BLaER1 (cell line): ENCODE measurements around the gene OR1A1.
"Not testable (repeated sequence)": the region's sequence is repeated elsewhere in the genome, so short reads cannot be mapped to it uniquely, and the experiment has no call there.

Experiments used
- H3K27ac ChIP-seq: shearing (Covaris generic); formaldehyde crosslinking; 2 replicates; pipeline ENCODE4 v1.8.1; 2022
- H3K27me3 ChIP-seq: shearing (Covaris generic); formaldehyde crosslinking; 2 replicates; pipeline ENCODE4 v1.8.1; 2022
- H3K36me3 ChIP-seq: shearing (Covaris generic); formaldehyde crosslinking; 2 replicates; pipeline ENCODE4 v1.8.1; 2022
- H3K4me1 ChIP-seq: shearing (Covaris generic); formaldehyde crosslinking; 2 replicates; pipeline ENCODE4 v1.8.1; 2022
- H3K4me2 ChIP-seq: shearing (Covaris generic); formaldehyde crosslinking; 2 replicates; pipeline ENCODE4 v1.8.1; 2022
- H3K4me3 ChIP-seq: shearing (Covaris generic); formaldehyde crosslinking; 2 replicates; pipeline ENCODE4 v1.8.1; 2022
- H3K9ac ChIP-seq: shearing (Covaris generic); formaldehyde crosslinking; 2 replicates; pipeline ENCODE4 v1.8.1; 2022
- H3K9me3 ChIP-seq: shearing (Covaris generic); formaldehyde crosslinking; 2 replicates; pipeline ENCODE4 v1.8.1; 2022
- H4K20me1 ChIP-seq: shearing (Covaris generic); formaldehyde crosslinking; 2 replicates; pipeline ENCODE4 v1.8.1; 2022
- Cebpa-rat ChIP-seq: shearing (Covaris generic); IDR thresholded peaks from 2 replicates; pipeline ENCODE4 v1.8.1; 2022

The OR1A1 gene, protein sequence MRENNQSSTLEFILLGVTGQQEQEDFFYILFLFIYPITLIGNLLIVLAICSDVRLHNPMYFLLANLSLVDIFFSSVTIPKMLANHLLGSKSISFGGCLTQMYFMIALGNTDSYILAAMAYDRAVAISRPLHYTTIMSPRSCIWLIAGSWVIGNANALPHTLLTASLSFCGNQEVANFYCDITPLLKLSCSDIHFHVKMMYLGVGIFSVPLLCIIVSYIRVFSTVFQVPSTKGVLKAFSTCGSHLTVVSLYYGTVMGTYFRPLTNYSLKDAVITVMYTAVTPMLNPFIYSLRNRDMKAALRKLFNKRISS

DNA sequence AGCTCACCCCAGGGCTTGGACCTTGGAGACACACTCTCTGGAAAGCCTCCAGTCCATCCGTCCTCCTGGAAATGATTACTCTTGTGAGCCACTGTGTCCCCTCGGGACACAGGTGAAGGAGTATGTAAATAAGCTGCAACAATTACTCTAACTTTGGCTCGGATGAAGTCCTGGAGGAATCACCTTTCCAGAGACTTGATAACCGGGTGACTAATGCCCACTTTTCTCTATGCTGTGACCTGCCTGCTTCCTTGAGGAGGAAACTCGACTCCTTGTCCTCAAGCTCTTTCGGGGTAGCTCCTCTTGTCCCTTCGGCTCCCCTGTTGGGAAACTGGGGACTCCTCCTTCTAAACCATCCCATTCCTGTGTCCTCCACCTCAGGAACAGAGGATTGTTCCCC, at the start of gene OR1A1:
Gene OR1A1, plus strand, starts transcription at position 301 of the 400 bp plus-strand sequence. CDS start 7,954 bp downstream, outside the sequence.
- Histone ChIP-seq H3K4me2 (no peak within 1 kb of the TSS), H3K36me3 (no peaks in the 10 kb centered on the region), H4K20me1 (no peaks in the 10 kb centered on the region), H3K4me1 (no peaks in the 10 kb centered on the region), H3K27ac (no peak within 1 kb of the TSS), H3K9ac (no peak within 1 kb of the TSS), H3K4me3 (no peak within 1 kb of the TSS), H3K27me3 (no peaks in the 10 kb centered on the region), H3K9me3 (peaks cover 4% of the 10 kb centered on the region)
- TF ChIP-seq Cebpa-rat: no peak

DNA sequence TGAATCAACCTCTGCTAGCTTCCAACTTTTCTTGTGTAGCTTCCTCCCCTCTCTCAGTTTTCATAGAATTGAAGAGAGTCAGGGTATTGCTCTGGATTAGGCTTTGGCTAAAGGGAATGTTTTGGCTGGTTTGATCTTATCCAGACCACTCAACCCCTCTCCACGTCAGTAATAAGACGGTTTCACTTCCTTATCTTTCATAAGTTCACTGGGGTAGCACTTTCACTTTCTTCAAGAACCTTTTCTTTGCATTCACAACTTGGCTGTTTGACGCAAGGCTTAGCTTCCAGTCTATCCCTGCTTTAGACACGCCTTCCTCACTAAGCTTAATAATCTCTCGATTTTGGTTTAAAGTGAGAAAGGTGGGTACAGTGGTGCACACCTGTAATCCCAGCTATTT, 39.9 kb upstream of the OR1A1 start:
- peak overlapping the region; percentile 41 for H3K4me2 ChIP-seq

DNA sequence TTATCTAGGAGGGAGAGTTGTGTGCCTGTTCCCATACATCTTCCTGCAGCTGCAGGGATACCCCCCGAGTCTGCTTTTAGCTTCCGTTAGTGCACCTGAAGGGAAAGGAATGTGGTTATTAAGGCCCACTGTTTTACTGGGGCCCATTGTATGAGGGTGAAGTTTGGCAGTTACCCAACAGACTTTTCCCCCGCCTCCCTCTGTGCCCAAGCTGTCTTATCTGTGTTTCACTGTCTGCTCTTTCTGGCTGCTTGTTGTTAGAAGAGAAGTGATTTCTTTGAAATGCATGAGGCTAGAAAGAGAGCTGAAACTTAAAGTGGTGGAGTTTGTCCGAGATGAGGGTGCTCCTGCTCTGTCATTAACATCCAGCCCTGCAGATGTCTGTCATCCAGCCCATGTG, 17.5 kb upstream of the OR1A1 start:
- H3K36me3 ChIP-seq: no peaks in the 10 kb centered on the region
- H3K4me3 ChIP-seq: no peak overlapping the region
- no peaks in the 10 kb centered on the region for H3K9me3 ChIP-seq
- H3K27me3 ChIP-seq: no peaks in the 10 kb centered on the region
- no peak overlapping the region for H3K27ac ChIP-seq
- H4K20me1 ChIP-seq: no peaks in the 10 kb centered on the region
- H3K9ac ChIP-seq: no peak overlapping the region
- no peak for TF ChIP-seq Cebpa-rat
- H3K4me1 ChIP-seq: peaks cover 4% of the 10 kb centered on the region
- H3K4me2 ChIP-seq: no peak overlapping the region

More for the DNA sequence above, 39.9 kb upstream of the OR1A1 start:
- Histone ChIP-seq H3K27me3 (no peaks in the 10 kb centered on the region), H3K27ac (0 out of 2 replicates have a peak overlapping the region, but pooled peaks have one; percentile 12), H3K4me3 (no peak overlapping the region), H3K9ac (no peak overlapping the region), H3K9me3 (peaks cover 25% of the 10 kb centered on the region), H3K36me3 (peaks cover 6% of the 10 kb centered on the region; the same call in 1 of the 2 replicates), H4K20me1 (no peaks in the 10 kb centered on the region), H3K4me1 (peaks cover 9% of the 10 kb centered on the region)
- TF ChIP-seq Cebpa-rat: no peak

DNA sequence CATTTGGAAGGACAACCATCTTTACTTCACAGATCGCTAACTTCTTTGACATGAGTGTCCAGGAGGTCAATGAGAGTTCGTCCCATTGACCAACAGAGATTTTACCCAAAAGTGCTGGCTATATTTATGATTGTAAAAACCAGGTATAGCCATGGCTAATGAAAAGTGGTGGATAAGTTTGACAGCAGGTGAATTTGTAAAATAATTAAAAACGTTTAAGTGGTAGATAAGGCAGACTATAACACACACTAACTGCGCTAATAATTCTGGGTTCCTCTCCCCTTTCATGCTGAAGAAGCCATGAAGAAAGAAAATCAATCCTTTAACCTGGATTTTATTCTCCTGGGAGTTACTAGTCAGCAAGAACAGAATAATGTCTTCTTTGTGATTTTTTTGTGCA, 10.2 kb upstream of the OR1A1 start, which contains the start of gene OR1A2:
Gene OR1A2, plus strand, starts transcription at position 301 of the 400 bp plus-strand sequence. Its CDS starts 0 bp downstream, at position 301.
- H3K9me3 ChIP-seq: peaks cover 20% of the 10 kb centered on the region
- H3K36me3 ChIP-seq: no peaks in the 10 kb centered on the region
- no peak for TF ChIP-seq Cebpa-rat
- peaks cover 4% of the 10 kb centered on the region for H3K4me1 ChIP-seq
- H3K27me3 ChIP-seq: no peaks in the 10 kb centered on the region
- no peak within 1 kb of the TSS for H3K9ac ChIP-seq
- no peak within 1 kb of the TSS for H3K4me3 ChIP-seq
- no peaks in the 10 kb centered on the region for H4K20me1 ChIP-seq
- no peak within 1 kb of the TSS for H3K27ac ChIP-seq
- H3K4me2 ChIP-seq: no peak within 1 kb of the TSS

DNA sequence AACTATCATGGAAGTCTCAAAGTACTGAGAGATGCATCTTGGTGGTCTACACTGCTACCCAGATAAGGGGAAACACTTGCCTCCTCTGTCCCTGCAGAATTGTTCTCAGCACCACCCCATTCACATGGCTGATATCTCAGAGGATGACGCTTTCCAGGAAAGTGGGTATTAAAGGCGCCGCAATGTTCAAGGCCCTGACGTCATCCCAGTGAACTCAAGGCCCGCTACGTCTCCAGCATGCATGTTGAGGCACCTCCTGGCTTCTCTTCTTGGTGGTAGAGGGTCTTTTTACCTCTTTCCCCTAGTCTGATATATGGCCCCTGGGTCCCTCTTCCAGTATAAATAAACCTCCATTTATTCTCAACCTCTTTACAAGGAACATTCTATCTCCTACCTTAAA, 1.0 kb downstream of the OR1A1 start:
- H3K4me2 ChIP-seq: no peak overlapping the region
- no peaks in the 10 kb centered on the region for H3K4me1 ChIP-seq
- H3K9ac ChIP-seq: no peak overlapping the region
- H3K9me3 ChIP-seq: peaks cover 6% of the 10 kb centered on the region; the same call in 1 of the 2 replicates
- no peak for TF ChIP-seq Cebpa-rat
- H3K4me3 ChIP-seq: no peak overlapping the region
- no peaks in the 10 kb centered on the region for H3K36me3 ChIP-seq
- no peaks in the 10 kb centered on the region for H3K27me3 ChIP-seq
- no peaks in the 10 kb centered on the region for H4K20me1 ChIP-seq
- no peak overlapping the region for H3K27ac ChIP-seq

DNA sequence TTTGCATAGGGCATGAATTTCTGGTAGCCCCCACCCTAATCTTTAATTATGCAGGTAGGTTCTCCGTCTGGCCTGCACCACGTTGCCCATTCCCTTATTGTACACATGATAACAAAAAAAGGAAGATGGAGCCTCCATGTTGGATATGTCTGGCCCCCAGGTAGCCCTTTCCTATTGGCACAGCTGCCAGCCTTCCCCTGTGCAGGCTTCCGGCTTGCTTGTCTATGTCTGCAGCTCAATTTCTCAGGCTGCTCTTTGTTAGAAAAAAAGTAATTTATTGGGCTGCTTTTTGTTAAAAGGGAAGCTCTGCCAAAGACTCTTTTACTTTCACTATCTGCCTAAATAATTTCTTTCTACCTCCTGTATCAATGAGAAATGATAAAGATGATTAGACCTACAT, 5.5 kb downstream of the OR1A1 start:
- Histone ChIP-seq H3K9me3 (peaks cover 11% of the 10 kb centered on the region), H3K27ac (no peak overlapping the region), H3K4me2 (no peak overlapping the region), H3K9ac (no peak overlapping the region), H3K27me3 (no peaks in the 10 kb centered on the region), H3K36me3 (no peaks in the 10 kb centered on the region), H3K4me3 (no peak overlapping the region), H4K20me1 (no peaks in the 10 kb centered on the region), H3K4me1 (no peaks in the 10 kb centered on the region)
- TF ChIP-seq Cebpa-rat: no peak

DNA sequence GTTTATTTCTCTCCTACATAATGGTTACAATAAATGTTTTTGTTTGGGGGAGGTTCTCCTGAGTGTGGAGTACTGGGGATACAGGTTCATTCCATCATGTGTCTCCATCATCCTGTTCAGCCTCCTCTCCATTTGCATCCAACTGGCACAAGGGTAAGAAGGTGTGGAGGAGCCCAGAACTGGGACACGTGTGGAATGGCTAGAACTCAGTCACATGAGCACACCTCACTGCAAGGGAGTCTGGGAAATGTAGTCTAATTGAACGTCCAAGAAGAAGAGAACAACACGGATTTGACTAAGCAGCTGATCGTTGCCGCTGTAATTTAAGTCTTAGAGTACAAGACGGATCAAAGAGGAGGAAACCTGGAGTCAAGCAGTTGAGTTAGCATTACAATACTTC, 6.1 kb downstream of the OR1A1 start:
- no peak for TF ChIP-seq Cebpa-rat
- Histone ChIP-seq H3K9ac (no peak overlapping the region), H3K9me3 (peaks cover 11% of the 10 kb centered on the region), H3K4me2 (no peak overlapping the region), H3K4me1 (no peaks in the 10 kb centered on the region), H3K36me3 (no peaks in the 10 kb centered on the region), H3K27me3 (no peaks in the 10 kb centered on the region), H4K20me1 (no peaks in the 10 kb centered on the region), H3K27ac (no peak overlapping the region), H3K4me3 (no peak overlapping the region)

DNA sequence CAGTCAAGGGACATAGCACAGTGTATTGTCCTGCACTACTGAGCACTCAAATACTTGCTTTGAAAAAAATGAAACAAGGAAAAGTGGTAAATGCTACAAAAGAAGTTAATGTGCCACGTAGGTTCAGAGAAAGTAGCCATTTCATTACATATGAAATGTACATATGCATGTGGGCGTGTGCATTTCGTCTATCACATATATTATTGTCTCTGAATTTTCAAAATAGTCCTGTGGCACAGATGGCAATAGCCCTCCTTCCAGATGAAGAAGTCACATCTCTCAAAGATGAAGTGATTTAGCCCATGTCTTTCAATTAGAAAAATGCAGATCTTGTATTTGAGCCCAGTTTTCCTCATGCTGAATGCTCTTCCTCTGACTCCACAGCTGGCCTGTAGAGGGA, 12.5 kb downstream of the OR1A1 start:
- H4K20me1 ChIP-seq, H3K36me3 ChIP-seq, H3K4me1 ChIP-seq, H3K4me3 ChIP-seq, H3K4me2 ChIP-seq, H3K9me3 ChIP-seq, H3K27ac ChIP-seq, H3K9ac ChIP-seq, H3K27me3 ChIP-seq: not testable (repeated sequence)

DNA sequence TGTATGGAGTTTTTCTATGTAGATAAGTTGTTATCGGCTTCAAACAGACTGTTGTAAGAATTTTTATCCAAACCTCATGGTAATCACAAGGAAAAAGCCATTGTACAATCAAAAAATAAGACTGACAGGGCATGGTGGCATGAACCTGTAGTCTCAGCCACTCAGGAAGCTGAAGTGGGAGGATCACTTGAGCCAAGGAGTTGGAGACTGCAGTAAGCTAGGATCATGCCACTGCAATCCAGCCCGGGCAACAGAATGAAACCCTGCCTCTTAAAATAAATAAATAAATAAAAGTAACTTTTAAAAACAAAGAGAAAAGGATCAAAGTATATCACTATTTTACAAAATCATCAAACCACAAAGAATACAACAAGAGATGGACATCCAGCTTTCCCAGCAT, 14.4 kb downstream of the OR1A1 start:
- Histone ChIP-seq H3K9me3 (peaks cover 5% of the 10 kb centered on the region; the same call in 1 of the 2 replicates), H4K20me1 (no peaks in the 10 kb centered on the region), H3K4me2 (no peak overlapping the region), H3K27me3 (no peaks in the 10 kb centered on the region), H3K9ac (no peak overlapping the region), H3K4me3 (no peak overlapping the region), H3K27ac (no peak overlapping the region), H3K4me1 (no peaks in the 10 kb centered on the region), H3K36me3 (no peaks in the 10 kb centered on the region)
- no peak for TF ChIP-seq Cebpa-rat

DNA sequence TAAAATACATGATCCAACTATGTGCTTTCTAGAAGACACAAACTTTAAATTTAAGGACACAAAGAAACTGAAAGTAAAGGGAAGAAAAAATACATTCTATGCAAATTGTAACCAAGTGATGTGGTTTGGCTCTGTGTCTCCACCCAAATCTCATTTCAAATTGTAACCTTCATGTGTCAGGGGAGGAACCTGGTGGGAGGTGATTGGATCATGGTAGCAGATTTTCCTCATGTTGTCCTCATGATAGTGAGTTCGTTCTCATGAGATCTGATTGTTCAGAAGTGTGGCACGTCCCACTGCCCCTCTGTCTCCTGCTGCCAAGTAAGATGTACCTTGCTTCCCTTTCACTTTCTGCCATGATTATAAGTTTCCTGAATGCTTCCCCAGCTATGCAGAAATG, 15.0 kb downstream of the OR1A1 start:
- Histone ChIP-seq H4K20me1 (no peaks in the 10 kb centered on the region), H3K9ac (no peak overlapping the region), H3K36me3 (no peaks in the 10 kb centered on the region), H3K4me1 (no peaks in the 10 kb centered on the region), H3K27ac (no peak overlapping the region), H3K9me3 (peaks cover 2% of the 10 kb centered on the region; the same call in 1 of the 2 replicates), H3K4me3 (no peak overlapping the region), H3K27me3 (no peaks in the 10 kb centered on the region), H3K4me2 (no peak overlapping the region)
- TF ChIP-seq Cebpa-rat: no peak

DNA sequence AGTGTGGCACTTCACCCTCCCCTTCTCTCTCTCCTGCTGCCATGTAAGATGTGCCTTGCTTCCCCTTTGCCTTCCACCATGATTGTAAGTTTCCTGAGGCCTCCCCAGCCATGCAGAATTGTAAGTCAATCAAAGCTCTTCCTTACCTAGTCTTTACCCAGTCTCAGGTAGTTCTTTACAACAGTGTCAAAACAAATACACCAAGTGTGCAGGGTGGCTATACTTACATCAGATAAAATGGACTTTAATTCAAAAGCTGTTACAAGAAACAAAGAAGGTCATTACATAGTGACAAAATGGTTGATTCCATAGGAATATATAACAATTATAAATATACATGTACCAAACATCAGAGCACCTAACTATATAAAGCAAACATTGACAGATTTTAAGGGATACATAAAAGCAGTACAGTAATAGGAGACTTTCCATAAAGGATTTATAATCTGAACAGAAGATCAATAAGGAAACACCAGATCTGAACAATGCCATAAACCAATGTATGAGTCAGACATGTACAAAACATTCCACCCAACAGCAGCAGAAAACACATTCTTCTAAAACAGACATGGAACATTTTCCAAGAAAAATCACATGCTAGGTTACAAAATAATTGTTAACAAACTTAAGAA, 17.4 kb downstream of the OR1A1 start:
- H4K20me1 ChIP-seq, H3K4me2 ChIP-seq, H3K9me3 ChIP-seq, H3K4me1 ChIP-seq, H3K27ac ChIP-seq, H3K27me3 ChIP-seq, H3K36me3 ChIP-seq, H3K9ac ChIP-seq, H3K4me3 ChIP-seq: not testable (repeated sequence)

DNA sequence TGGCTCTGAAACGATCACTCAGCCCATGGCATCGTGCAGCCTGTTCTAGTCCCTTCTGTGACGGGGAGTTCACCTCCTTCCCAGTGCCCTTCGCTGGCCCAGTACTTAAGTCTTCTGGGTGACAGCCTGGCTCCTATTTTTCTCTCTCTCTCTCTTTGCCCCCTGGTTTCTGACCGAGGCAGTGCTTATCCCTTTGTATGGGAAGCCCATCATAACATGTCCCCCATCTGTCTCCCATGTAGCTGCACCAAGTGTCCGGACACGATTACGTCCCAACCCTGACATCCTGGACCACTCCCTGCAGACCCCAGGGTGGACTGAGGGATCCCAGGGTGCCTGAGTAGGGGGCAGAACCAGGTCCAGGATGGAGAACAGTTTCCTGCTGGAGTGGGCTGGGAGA, 24.8 kb downstream of the OR1A1 start:
- not testable (repeated sequence) for H3K4me3 ChIP-seq, H3K27me3 ChIP-seq, H3K9me3 ChIP-seq, H3K27ac ChIP-seq, H3K4me2 ChIP-seq, H3K36me3 ChIP-seq, H4K20me1 ChIP-seq, H3K4me1 ChIP-seq, H3K9ac ChIP-seq

DNA sequence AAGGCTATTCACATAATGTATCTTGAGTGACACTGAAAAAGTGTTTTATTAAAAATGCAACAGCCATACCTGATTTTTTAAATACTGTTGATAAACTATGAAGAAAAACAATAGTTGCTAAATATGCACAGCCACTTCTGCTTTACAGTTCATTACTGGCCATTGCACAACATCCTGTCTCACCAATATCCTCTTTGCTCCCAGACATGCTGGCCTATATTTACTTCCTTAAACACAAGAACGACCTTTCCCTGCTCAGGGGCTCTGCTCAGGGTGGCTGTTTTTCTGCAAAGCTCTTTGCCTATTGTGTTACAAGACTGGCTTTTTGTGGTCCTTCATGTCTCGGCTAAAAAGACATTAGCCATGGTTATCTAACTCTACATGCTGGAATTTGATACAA, 31.2 kb downstream of the OR1A1 start:
- H3K4me1 ChIP-seq, H3K27me3 ChIP-seq, H3K4me3 ChIP-seq, H3K4me2 ChIP-seq, H3K27ac ChIP-seq, H3K36me3 ChIP-seq, H3K9me3 ChIP-seq, H3K9ac ChIP-seq, H4K20me1 ChIP-seq: not testable (repeated sequence)

DNA sequence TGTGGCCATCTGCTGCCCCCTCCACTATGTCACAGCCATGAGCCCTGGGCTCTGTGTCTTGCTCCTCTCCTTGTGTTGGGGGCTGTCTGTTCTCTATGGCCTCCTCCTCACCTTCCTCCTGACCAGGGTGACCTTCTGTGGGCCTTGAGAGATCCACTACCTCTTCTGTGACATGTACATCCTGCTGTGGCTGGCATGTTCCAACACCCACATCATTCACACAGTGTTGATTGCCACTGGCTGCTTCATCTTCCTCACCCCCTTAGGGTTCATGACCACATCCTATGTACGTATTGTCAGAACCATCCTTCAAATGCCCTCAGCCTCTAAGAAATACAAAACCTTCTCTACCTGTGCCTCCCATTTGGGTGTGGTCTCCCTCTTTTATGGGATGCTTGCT, 33.6 kb downstream of the OR1A1 start:
- not testable (repeated sequence) for H3K4me3 ChIP-seq, H3K27me3 ChIP-seq, H3K27ac ChIP-seq, H3K4me1 ChIP-seq, H3K36me3 ChIP-seq, H3K9me3 ChIP-seq, H4K20me1 ChIP-seq, H3K4me2 ChIP-seq, H3K9ac ChIP-seq
